HEK293 (cell line): Measurements from ENCODE around the gene PSMC4.
A peak's percentile ranks its signal among the peaks of the same experiment; 100 is the strongest.

Experiments
- CTCF ChIA-PET: fragments of 350-600 bp; formaldehyde crosslinking; extraction: SDS; loops from one replicate; lab custom pipeline; 2021; ENCODE audit warnings: antibody characterized with exemption; lab: Yijun Ruan, JAX
- POLR2A ChIA-PET: fragments of 300-600 bp; formaldehyde crosslinking; extraction: SDS; loops from one replicate; lab custom pipeline; 2020; ENCODE audit warnings: antibody characterized with exemption, inconsistent platforms; lab: Yijun Ruan, JAX
- H3K27ac ChIP-seq: fragments of 200-500 bp; sonication (Bioruptor generic); 2 replicates; pipeline ENCODE4 v1.5.1; 2014; ENCODE audit warnings: low read depth, low read length, control low read depth, inconsistent platforms; ENCODE audit errors: extremely low read depth
- H3K36me3 ChIP-seq, 2 experiments: fragments of 200-500 bp in 1 of 2; sonication (Bioruptor generic) in 1 of 2; 1 replicate in 1 of 2; 2 replicates in 1 of 2; pipeline ENCODE4 v1.5.1; 2014 to 2017; ENCODE audit warnings: inconsistent platforms in 2 of 2, low read length in 2 of 2; ENCODE audit not compliant: control insufficient read depth in 2 of 2, insufficient read depth in 1 of 2
- H3K4me1 ChIP-seq: fragments of 200-500 bp; sonication (Bioruptor generic); 2 replicates; pipeline ENCODE4 v1.5.1; 2014; ENCODE audit warnings: mild to moderate bottlenecking, low read length, inconsistent platforms; ENCODE audit not compliant: control insufficient read depth, insufficient read depth
- H3K4me3 ChIP-seq: 2 replicates; pipeline ENCODE4 v1.5.1; 2011; ENCODE audit warnings: low read depth, mild to moderate bottlenecking, control low read depth, low read length, moderate library complexity
- H3K9me3 ChIP-seq: fragments of 200-500 bp; sonication (Bioruptor generic); 2 replicates; pipeline ENCODE4 v1.5.1; 2014; ENCODE audit warnings: low read depth, low read length, inconsistent platforms; ENCODE audit not compliant: control insufficient read depth, insufficient read depth
- KLF10 ChIP-seq: fragments of 450-650 bp; IDR thresholded peaks from 2 replicates; pipeline ENCODE4 v1.5.1; 2018; ENCODE audit warnings: missing biosample characterization, mild to moderate bottlenecking, missing genetic modification characterization
- SP7 ChIP-seq: fragments of 450-650 bp; formaldehyde crosslinking; IDR thresholded peaks from 2 replicates; pipeline ENCODE4 v1.5.1; 2016; ENCODE audit warnings: missing biosample characterization, missing genetic modification characterization
- ZBTB1 ChIP-seq: fragments of 450-650 bp; formaldehyde crosslinking; IDR thresholded peaks from 2 replicates; pipeline ENCODE4 v1.5.1; 2016; ENCODE audit warnings: missing biosample characterization, missing genetic modification characterization
- ZFP41 ChIP-seq: fragments of 450-650 bp; formaldehyde crosslinking; IDR thresholded peaks from 2 replicates; pipeline ENCODE4 v1.5.1; 2016; ENCODE audit warnings: missing biosample characterization, missing genetic modification characterization, borderline replicate concordance
- ZIC2 ChIP-seq: fragments of 450-650 bp; formaldehyde crosslinking; IDR thresholded peaks from 2 replicates; pipeline ENCODE4 v1.5.1; 2016; ENCODE audit warnings: missing biosample characterization, missing genetic modification characterization
- ZNF155 ChIP-seq: fragments of 450-650 bp; formaldehyde crosslinking; IDR thresholded peaks from 2 replicates; pipeline ENCODE4 v1.5.1; 2016; ENCODE audit warnings: missing biosample characterization, missing genetic modification characterization
- ZNF169 ChIP-seq: fragments of 450-650 bp; formaldehyde crosslinking; IDR thresholded peaks from 2 replicates; pipeline ENCODE4 v1.5.1; 2016; ENCODE audit warnings: missing biosample characterization, missing genetic modification characterization
- ZNF292 ChIP-seq: fragments of 450-650 bp; formaldehyde crosslinking; IDR thresholded peaks from 2 replicates; pipeline ENCODE4 v1.5.1; 2016; ENCODE audit warnings: low read depth, missing biosample characterization, missing genetic modification characterization, borderline replicate concordance
- ZNF311 ChIP-seq: fragments of 450-650 bp; formaldehyde crosslinking; IDR thresholded peaks from 2 replicates; pipeline ENCODE4 v1.5.1; 2017; ENCODE audit warnings: missing biosample characterization, missing genetic modification characterization, borderline replicate concordance
- ZNF335 ChIP-seq: fragments of 450-650 bp; formaldehyde crosslinking; conservative IDR thresholded peaks from 2 replicates; pipeline ENCODE4 v1.5.1; 2016; ENCODE audit warnings: missing biosample characterization, missing genetic modification characterization
- ZNF514 ChIP-seq: fragments of 450-650 bp; formaldehyde crosslinking; IDR thresholded peaks from 2 replicates; pipeline ENCODE4 v1.5.1; 2016; ENCODE audit warnings: missing biosample characterization, missing genetic modification characterization
- ZNF776 ChIP-seq: fragments of 450-650 bp; formaldehyde crosslinking; IDR thresholded peaks from 2 replicates; pipeline ENCODE4 v1.5.0; 2017; ENCODE audit warnings: missing biosample characterization, missing genetic modification characterization, borderline replicate concordance
- TF ChIP-seq, protein P1 (sequence below): fragments of 450-650 bp; formaldehyde crosslinking; IDR thresholded peaks from 2 replicates; pipeline ENCODE4 v1.5.1; 2017; ENCODE audit warnings: missing biosample characterization, missing genetic modification characterization
- TF ChIP-seq, protein P2 (sequence below): fragments of 450-650 bp; formaldehyde crosslinking; IDR thresholded peaks from 2 replicates; pipeline ENCODE4 v1.5.1; 2016; ENCODE audit warnings: missing biosample characterization, missing genetic modification characterization
- TF ChIP-seq, protein P3 (sequence below): fragments of 450-650 bp; formaldehyde crosslinking; IDR thresholded peaks from 2 replicates; pipeline ENCODE4 v1.5.1; 2016; ENCODE audit warnings: missing biosample characterization, missing genetic modification characterization
- TF ChIP-seq, protein P4 (sequence below): fragments of 450-650 bp; formaldehyde crosslinking; optimal IDR thresholded peaks from 2 replicates; pipeline ENCODE3; 2016; ENCODE audit warnings: missing biosample characterization, mild to moderate bottlenecking, missing genetic modification characterization
- TF ChIP-seq, protein P5 (sequence below): fragments of 450-650 bp; formaldehyde crosslinking; IDR thresholded peaks from 2 replicates; pipeline ENCODE4 v1.5.1; 2016; ENCODE audit warnings: missing biosample characterization, missing genetic modification characterization, low read depth

The PSMC4 gene

DNA sequence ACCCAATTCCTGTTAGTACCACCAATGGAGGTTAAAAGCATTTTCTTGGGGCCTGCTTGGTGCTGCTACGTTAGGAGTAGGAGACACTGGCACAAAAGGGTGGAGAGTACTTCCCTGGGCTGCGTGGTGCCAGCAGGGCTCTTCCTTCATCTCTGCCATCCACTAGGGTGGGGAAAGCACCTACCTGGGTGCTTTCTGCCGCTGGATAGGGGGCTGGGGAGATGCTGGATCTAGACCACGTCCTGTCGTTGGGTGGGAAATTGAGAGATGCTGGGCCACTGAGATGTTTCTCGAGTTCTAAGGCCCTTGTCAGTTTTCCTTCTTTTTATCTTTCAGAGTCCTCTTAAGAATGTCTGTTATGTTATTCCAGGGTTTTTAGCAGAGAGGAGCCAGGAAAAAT, 29.8 kb upstream of the PSMC4 start:
- H3K4me1 ChIP-seq: peaks cover 22% of the 10 kb centered on the region
- no peak for TF ChIP-seq ZNF776 (tag by site-specific recombination)
- TF ChIP-seq, all 188 proteins: peak for 0
- ChIA-PET CTCF (no interaction called here), POLR2A (no interaction called here)
- Histone ChIP-seq H3K27ac (no peak overlapping the region), H3K36me3 (no peaks in the 10 kb centered on the region; a peak in 1 of 3 replicates), H3K4me3 (no peak overlapping the region), H3K9me3 (peaks cover 4% of the 10 kb centered on the region)

DNA sequence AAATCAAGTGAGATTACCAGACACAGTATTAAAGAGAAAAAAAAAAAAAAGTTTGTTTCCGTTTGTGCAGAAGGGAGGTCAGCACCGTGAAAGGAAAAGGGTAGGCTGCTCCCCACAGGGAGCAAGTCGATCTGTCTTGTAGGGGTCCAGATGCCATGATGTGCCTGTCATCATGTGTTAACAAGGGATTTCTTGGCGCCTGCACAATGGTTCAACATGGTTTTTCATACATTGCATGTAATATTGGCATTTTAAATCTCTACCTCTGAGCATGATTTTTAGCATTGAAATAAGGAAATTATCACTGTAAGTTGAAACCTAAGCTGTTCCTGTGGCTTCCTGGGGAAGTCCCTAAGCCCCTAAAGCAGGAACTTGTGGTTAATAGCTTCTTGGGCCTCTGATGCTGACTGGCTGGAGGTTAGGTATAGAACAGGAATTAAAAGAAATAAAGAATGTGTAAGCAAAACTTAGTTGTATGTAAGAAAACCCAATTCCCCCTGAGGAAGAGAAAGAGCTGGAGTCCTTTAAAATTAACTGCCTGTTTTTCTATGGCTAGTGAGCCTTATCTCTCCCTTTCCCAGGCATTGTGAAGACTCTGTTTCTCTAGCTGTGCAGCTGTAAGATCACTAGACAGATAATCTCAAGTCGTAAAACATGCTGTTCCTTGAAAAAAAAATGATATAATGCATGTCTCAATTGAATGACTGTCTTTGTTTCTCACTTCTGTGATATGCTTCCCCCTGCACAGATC, 29.2 kb upstream of the PSMC4 start:
- H3K4me1 ChIP-seq: peaks cover 19% of the 10 kb centered on the region
- H3K27ac ChIP-seq: peak overlapping the region; percentile 57
- no peak for TF ChIP-seq ZNF169
- peak; percentile 63 for TF ChIP-seq ZNF335 (tag by site-specific recombination)
- peak; percentile 18; the same call in 1 of the 2 replicates for TF ChIP-seq ZIC2
- TF ChIP-seq, protein P1, sequence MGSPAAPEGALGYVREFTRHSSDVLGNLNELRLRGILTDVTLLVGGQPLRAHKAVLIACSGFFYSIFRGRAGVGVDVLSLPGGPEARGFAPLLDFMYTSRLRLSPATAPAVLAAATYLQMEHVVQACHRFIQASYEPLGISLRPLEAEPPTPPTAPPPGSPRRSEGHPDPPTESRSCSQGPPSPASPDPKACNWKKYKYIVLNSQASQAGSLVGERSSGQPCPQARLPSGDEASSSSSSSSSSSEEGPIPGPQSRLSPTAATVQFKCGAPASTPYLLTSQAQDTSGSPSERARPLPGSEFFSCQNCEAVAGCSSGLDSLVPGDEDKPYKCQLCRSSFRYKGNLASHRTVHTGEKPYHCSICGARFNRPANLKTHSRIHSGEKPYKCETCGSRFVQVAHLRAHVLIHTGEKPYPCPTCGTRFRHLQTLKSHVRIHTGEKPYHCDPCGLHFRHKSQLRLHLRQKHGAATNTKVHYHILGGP (tag by site-specific recombination): 0 out of 2 replicates have a peak, but pooled peaks have one; percentile 12
- TF ChIP-seq, protein P2, sequence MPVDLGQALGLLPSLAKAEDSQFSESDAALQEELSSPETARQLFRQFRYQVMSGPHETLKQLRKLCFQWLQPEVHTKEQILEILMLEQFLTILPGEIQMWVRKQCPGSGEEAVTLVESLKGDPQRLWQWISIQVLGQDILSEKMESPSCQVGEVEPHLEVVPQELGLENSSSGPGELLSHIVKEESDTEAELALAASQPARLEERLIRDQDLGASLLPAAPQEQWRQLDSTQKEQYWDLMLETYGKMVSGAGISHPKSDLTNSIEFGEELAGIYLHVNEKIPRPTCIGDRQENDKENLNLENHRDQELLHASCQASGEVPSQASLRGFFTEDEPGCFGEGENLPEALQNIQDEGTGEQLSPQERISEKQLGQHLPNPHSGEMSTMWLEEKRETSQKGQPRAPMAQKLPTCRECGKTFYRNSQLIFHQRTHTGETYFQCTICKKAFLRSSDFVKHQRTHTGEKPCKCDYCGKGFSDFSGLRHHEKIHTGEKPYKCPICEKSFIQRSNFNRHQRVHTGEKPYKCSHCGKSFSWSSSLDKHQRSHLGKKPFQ (tag by site-specific recombination): no peak
- CTCF ChIA-PET: interaction anchor here (0.5 to 1.3 kb wide), 5 partner anchors 9 to 1652 kb away, joined by 3 to 4 read pairs (median 3); no protein-coding TSS in a partner anchor
- H3K36me3 ChIP-seq: no peaks in the 10 kb centered on the region; a peak in 1 of 3 replicates
- H3K4me3 ChIP-seq: no peak overlapping the region
- H3K9me3 ChIP-seq: peaks cover 4% of the 10 kb centered on the region
- POLR2A ChIA-PET: interaction anchor here (0.6 to 1.3 kb wide), 3 partner anchors 29 to 506 kb away, joined by 4 to 8 read pairs (median 6); partner anchors contain the start of genes PSMC4 and RPS16

DNA sequence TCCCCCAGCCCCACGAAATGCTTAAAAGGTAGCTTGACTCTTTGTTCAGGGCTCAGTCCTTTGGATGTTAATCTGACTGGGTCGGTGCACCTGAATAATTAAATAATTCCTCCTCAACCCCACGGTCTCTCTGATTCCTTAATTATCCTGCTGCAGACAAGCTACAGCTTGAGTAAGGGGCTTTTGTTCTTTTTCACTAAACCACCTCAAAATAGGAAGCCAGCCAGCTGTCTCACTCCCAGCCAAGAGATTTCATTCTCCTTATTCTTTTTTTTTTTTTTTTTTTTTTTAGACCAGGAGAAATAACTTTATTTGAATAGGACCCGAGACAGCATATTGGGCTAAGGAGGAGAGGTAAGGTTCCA, 28.6 kb upstream of the PSMC4 start:
- ChIA-PET POLR2A (interaction anchor here (0.6 to 1.3 kb wide), 3 partner anchors 28 to 507 kb away, joined by 4 to 8 read pairs (median 6); partner anchors contain the start of genes PSMC4 and RPS16), CTCF (interaction anchor here (0.5 to 1.3 kb wide), 4 partner anchors 10 to 150 kb away, joined by 3 to 4 read pairs (median 4); no protein-coding TSS in a partner anchor)
- TF ChIP-seq ZNF311 (tag by site-specific recombination) (no peak), KLF10 (no peak)
- TF ChIP-seq, protein P3, sequence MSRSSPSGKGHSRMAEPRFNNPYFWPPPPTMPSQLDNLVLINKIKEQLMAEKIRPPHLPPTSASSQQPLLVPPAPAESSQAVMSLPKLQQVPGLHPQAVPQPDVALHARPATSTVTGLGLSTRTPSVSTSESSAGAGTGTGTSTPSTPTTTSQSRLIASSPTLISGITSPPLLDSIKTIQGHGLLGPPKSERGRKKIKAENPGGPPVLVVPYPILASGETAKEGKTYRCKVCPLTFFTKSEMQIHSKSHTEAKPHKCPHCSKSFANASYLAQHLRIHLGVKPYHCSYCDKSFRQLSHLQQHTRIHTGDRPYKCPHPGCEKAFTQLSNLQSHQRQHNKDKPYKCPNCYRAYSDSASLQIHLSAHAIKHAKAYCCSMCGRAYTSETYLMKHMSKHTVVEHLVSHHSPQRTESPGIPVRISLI: 0 out of 2 replicates have a peak, but pooled peaks have one; percentile 19
- Histone ChIP-seq H3K4me3 (no peak overlapping the region), H3K4me1 (peaks cover 19% of the 10 kb centered on the region), H3K9me3 (peaks cover 4% of the 10 kb centered on the region), H3K36me3 (no peaks in the 10 kb centered on the region; a peak in 1 of 3 replicates), H3K27ac (0 out of 2 replicates have a peak overlapping the region, but pooled peaks have one; percentile 57)

DNA sequence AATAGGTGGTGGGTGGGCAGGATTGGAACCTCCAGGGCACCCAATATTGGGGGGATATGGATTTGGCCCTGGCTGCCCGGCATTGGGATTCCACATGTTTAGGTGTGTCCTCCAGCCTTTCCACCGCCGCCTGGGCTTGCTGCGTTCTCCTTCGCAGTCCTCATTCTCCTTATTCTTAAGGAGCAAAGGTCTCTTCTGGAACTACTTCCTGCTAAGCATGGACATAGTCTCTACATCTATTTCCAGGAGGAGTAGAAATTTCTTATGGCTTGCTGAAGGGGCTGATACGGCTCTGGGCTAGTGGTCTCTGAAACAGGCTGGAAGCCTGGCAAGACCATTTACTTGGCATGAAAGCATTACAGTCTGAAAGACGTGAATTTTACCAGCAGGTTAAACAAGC, 27.4 kb upstream of the PSMC4 start:
- Histone ChIP-seq H3K4me3 (no peak overlapping the region), H3K36me3 (no peaks in the 10 kb centered on the region; a peak in 1 of 3 replicates), H3K9me3 (peaks cover 4% of the 10 kb centered on the region), H3K27ac (no peak overlapping the region), H3K4me1 (peaks cover 19% of the 10 kb centered on the region)
- POLR2A ChIA-PET: interaction anchor here (0.6 to 2.0 kb wide), 2 partner anchors 27 to 477 kb away, joined by 3 to 5 read pairs; partner anchors contain the start of gene PSMC4
- CTCF ChIA-PET: no interaction called here
- TF ChIP-seq ZNF155 (tag by site-specific recombination) (no peak), ZBTB1 (tag by site-specific recombination) (no peak), ZNF514 (tag by site-specific recombination) (no peak), SP7 (tag by site-specific recombination) (no peak), ZFP41 (tag by site-specific recombination) (no peak), ZNF292 (tag by site-specific recombination) (no peak)
- TF ChIP-seq, protein P4, sequence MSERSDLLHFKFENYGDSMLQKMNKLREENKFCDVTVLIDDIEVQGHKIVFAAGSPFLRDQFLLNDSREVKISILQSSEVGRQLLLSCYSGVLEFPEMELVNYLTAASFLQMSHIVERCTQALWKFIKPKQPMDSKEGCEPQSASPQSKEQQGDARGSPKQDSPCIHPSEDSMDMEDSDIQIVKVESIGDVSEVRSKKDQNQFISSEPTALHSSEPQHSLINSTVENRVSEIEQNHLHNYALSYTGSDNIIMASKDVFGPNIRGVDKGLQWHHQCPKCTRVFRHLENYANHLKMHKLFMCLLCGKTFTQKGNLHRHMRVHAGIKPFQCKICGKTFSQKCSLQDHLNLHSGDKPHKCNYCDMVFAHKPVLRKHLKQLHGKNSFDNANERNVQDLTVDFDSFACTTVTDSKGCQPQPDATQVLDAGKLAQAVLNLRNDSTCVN (tag by site-specific recombination): no peak
- TF ChIP-seq, protein P5, sequence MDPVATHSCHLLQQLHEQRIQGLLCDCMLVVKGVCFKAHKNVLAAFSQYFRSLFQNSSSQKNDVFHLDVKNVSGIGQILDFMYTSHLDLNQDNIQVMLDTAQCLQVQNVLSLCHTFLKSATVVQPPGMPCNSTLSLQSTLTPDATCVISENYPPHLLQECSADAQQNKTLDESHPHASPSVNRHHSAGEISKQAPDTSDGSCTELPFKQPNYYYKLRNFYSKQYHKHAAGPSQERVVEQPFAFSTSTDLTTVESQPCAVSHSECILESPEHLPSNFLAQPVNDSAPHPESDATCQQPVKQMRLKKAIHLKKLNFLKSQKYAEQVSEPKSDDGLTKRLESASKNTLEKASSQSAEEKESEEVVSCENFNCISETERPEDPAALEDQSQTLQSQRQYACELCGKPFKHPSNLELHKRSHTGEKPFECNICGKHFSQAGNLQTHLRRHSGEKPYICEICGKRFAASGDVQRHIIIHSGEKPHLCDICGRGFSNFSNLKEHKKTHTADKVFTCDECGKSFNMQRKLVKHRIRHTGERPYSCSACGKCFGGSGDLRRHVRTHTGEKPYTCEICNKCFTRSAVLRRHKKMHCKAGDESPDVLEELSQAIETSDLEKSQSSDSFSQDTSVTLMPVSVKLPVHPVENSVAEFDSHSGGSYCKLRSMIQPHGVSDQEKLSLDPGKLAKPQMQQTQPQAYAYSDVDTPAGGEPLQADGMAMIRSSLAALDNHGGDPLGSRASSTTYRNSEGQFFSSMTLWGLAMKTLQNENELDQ: no peak
